DMS79 treated with DMSO at 0.1 percent for 48 hours (cell line): ENCODE data around the gene SLC4A8.

Experiments used
- DNase-seq: peaks from one replicate; lab custom pipeline; 2025; lab: John Stamatoyannopoulos, UW

The SLC4A8 gene

GRCh38 chr12:51527966-51528365, 103.3 kb downstream of the SLC4A8 start:
- no peak for DNase-seq

GRCh38 chr12:51528852-51529650, 104.4 kb downstream of the SLC4A8 start:
- no peak for DNase-seq

- no peak for DNase-seq
Observed at GRCh38 chr12:51529651-51529970, 105.0 kb downstream of the SLC4A8 start.

GRCh38 chr12:51530208-51530607, 105.6 kb downstream of the SLC4A8 start:
- no peak for DNase-seq

GRCh38 chr12:51531284-51531977, 106.8 kb downstream of the SLC4A8 start:
- peak; percentile 25 for DNase-seq

GRCh38 chr12:51531978-51532497, 107.4 kb downstream of the SLC4A8 start:
- peak; percentile 62 for DNase-seq

- peak; percentile 2 for DNase-seq
Observed at GRCh38 chr12:51533799-51534198, 109.2 kb downstream of the SLC4A8 start.

- DNase-seq, result no peak
Observed at GRCh38 chr12:51534216-51535074, 109.8 kb downstream of the SLC4A8 start.

GRCh38 chr12:51536159-51536558, 111.5 kb downstream of the SLC4A8 start:
- DNase-seq, result no peak

- DNase-seq, result no peak
Observed at GRCh38 chr12:51538149-51538548, 113.5 kb downstream of the SLC4A8 start.

GRCh38 chr12:51538599-51538998, 114.0 kb downstream of the SLC4A8 start:
- DNase-seq, result no peak

GRCh38 chr12:51540996-51541395, 116.4 kb downstream of the SLC4A8 start:
- no peak for DNase-seq

- DNase-seq, result no peak
Observed at GRCh38 chr12:51546097-51546496, 121.5 kb downstream of the SLC4A8 start.

GRCh38 chr12:51547606-51548005, 123.0 kb downstream of the SLC4A8 start:
- no peak for DNase-seq

- DNase-seq, result no peak
Observed at GRCh38 chr12:51548241-51548640, 123.6 kb downstream of the SLC4A8 start.

GRCh38 chr12:51549637-51550036, 125.0 kb downstream of the SLC4A8 start:
- DNase-seq, result no peak
